SJCRH30 (cell line): ENCODE data around the gene ADGRG1. TPM values are rescaled to one million over a fixed set of nuclear protein-coding genes. Genes with fewer than 3 reads are reported as not detected.

Source experiments
- DNase-seq, 2 experiments: peaks; one replicate each; pipeline ENCODE4 v3.0.0-alpha.2; 2015 to 2020
- H3K27ac ChIP-seq: fragments of 250-450 bp; sonication (Bioruptor Pico); 2 replicates; pipeline ENCODE4 v1.5.1; 2020; ENCODE audit warnings: mild to moderate bottlenecking, moderate library complexity
- H3K27me3 ChIP-seq: fragments of 250-450 bp; sonication (Bioruptor Pico); 2 replicates; pipeline ENCODE4 v1.5.1; 2020; ENCODE audit warnings: mild to moderate bottlenecking, moderate library complexity
- H3K36me3 ChIP-seq: fragments of 250-450 bp; sonication (Bioruptor Pico); 2 replicates; pipeline ENCODE4 v1.5.1; 2020; ENCODE audit warnings: mild to moderate bottlenecking, moderate library complexity
- H3K4me1 ChIP-seq: fragments of 250-450 bp; sonication (Bioruptor Pico); 2 replicates; pipeline ENCODE4 v1.5.1; 2020; ENCODE audit warnings: mild to moderate bottlenecking, moderate library complexity
- H3K4me3 ChIP-seq: fragments of 250-450 bp; sonication (Bioruptor Pico); 2 replicates; pipeline ENCODE4 v1.5.1; 2020; ENCODE audit warnings: mild to moderate bottlenecking, moderate library complexity
- H3K9me3 ChIP-seq: fragments of 250-450 bp; sonication (Bioruptor Pico); replicated peaks from 2 replicates; pipeline ENCODE4 v1.5.1; 2020; ENCODE audit warnings: mild to moderate bottlenecking, moderate library complexity
- total RNA-seq: library from RNA; depleted of rRNA; stranded (reverse); fragments of >200 nt; shearing (Covaris generic); gene quantifications from 2 replicates; pipeline ENCODE4 v1.2.3, GENCODE V29; 2014

Gene ADGRG1
- total RNA-seq, 1 experiment from 2014 or later: 0.32 TPM

- H3K36me3 ChIP-seq: no peaks in the 10 kb centered on the region
- peaks cover 37% of the 10 kb centered on the region for H3K27me3 ChIP-seq
- H3K27ac ChIP-seq: no peak overlapping the region
- no peak for DNase-seq
- H3K9me3 ChIP-seq: no peaks in the 10 kb centered on the region
- H3K4me3 ChIP-seq: no peak overlapping the region
- H3K4me1 ChIP-seq: no peaks in the 10 kb centered on the region
Measured at GRCh38 chr16:57656342-57656955, 28.0 kb downstream of the ADGRG1 start.

GRCh38 chr16:57657228-57657627 is 28.8 kb downstream of the ADGRG1 start:
- Histone ChIP-seq H3K36me3 (no peaks in the 10 kb centered on the region), H3K27ac (no peak overlapping the region), H3K4me3 (no peak overlapping the region), H3K4me1 (no peaks in the 10 kb centered on the region), H3K27me3 (peaks cover 37% of the 10 kb centered on the region), H3K9me3 (no peaks in the 10 kb centered on the region)
- DNase-seq: no peak

GRCh38 chr16:57658130-57658877 is 29.9 kb downstream of the ADGRG1 start:
- DNase-seq: no peak
- Histone ChIP-seq H3K4me3 (no peak overlapping the region), H3K9me3 (no peaks in the 10 kb centered on the region), H3K27me3 (peaks cover 35% of the 10 kb centered on the region), H3K4me1 (no peaks in the 10 kb centered on the region), H3K36me3 (no peaks in the 10 kb centered on the region), H3K27ac (no peak overlapping the region)

GRCh38 chr16:57658878-57659674 is 30.6 kb downstream of the ADGRG1 start:
- no peak overlapping the region for H3K4me3 ChIP-seq
- H3K27me3 ChIP-seq: peaks cover 33% of the 10 kb centered on the region
- no peak for DNase-seq
- H3K27ac ChIP-seq: no peak overlapping the region
- no peaks in the 10 kb centered on the region for H3K9me3 ChIP-seq
- no peaks in the 10 kb centered on the region for H3K4me1 ChIP-seq
- H3K36me3 ChIP-seq: no peaks in the 10 kb centered on the region

GRCh38 chr16:57660715-57661463 is 32.5 kb downstream of the ADGRG1 start:
- H3K4me1 ChIP-seq: no peaks in the 10 kb centered on the region
- H3K27ac ChIP-seq: no peak overlapping the region
- H3K9me3 ChIP-seq: no peaks in the 10 kb centered on the region
- no peak overlapping the region for H3K4me3 ChIP-seq
- no peak for DNase-seq
- no peaks in the 10 kb centered on the region for H3K36me3 ChIP-seq
- peaks cover 24% of the 10 kb centered on the region for H3K27me3 ChIP-seq

- H3K27ac ChIP-seq: no peak overlapping the region
- no peaks in the 10 kb centered on the region for H3K9me3 ChIP-seq
- no peaks in the 10 kb centered on the region for H3K36me3 ChIP-seq
- no peak overlapping the region for H3K4me3 ChIP-seq
- DNase-seq: no peak
- peaks cover 23% of the 10 kb centered on the region for H3K27me3 ChIP-seq
- H3K4me1 ChIP-seq: no peaks in the 10 kb centered on the region
Measured at GRCh38 chr16:57661510-57661909, 33.1 kb downstream of the ADGRG1 start.

GRCh38 chr16:57661936-57662906 is 33.8 kb downstream of the ADGRG1 start:
- peaks cover 26% of the 10 kb centered on the region for H3K27me3 ChIP-seq
- no peaks in the 10 kb centered on the region for H3K9me3 ChIP-seq
- no peaks in the 10 kb centered on the region for H3K4me1 ChIP-seq
- no peak overlapping the region for H3K27ac ChIP-seq
- H3K36me3 ChIP-seq: no peaks in the 10 kb centered on the region
- no peak overlapping the region for H3K4me3 ChIP-seq
- no peak for DNase-seq

- H3K36me3 ChIP-seq: no peaks in the 10 kb centered on the region
- no peak overlapping the region for H3K27ac ChIP-seq
- no peak overlapping the region for H3K4me3 ChIP-seq
- DNase-seq: no peak
- no peaks in the 10 kb centered on the region for H3K9me3 ChIP-seq
- H3K4me1 ChIP-seq: no peaks in the 10 kb centered on the region
- H3K27me3 ChIP-seq: peaks cover 36% of the 10 kb centered on the region
Measured at GRCh38 chr16:57663436-57663835, 35.0 kb downstream of the ADGRG1 start.

GRCh38 chr16:57663917-57664661 is 35.7 kb downstream of the ADGRG1 start:
- DNase-seq: no peak
- H3K36me3 ChIP-seq: no peaks in the 10 kb centered on the region
- H3K9me3 ChIP-seq: no peaks in the 10 kb centered on the region
- no peak overlapping the region for H3K4me3 ChIP-seq
- H3K27me3 ChIP-seq: peaks cover 42% of the 10 kb centered on the region
- no peak overlapping the region for H3K27ac ChIP-seq
- H3K4me1 ChIP-seq: no peaks in the 10 kb centered on the region

- Histone ChIP-seq H3K36me3 (no peaks in the 10 kb centered on the region), H3K4me1 (no peaks in the 10 kb centered on the region), H3K4me3 (no peak overlapping the region), H3K9me3 (no peaks in the 10 kb centered on the region), H3K27ac (no peak overlapping the region), H3K27me3 (peaks cover 45% of the 10 kb centered on the region)
- no peak for DNase-seq
Measured at GRCh38 chr16:57664662-57665025, 36.2 kb downstream of the ADGRG1 start.

GRCh38 chr16:57665541-57665940 is 37.1 kb downstream of the ADGRG1 start:
- Histone ChIP-seq H3K27ac (no peak overlapping the region), H3K36me3 (no peaks in the 10 kb centered on the region), H3K4me3 (no peak overlapping the region), H3K4me1 (no peaks in the 10 kb centered on the region), H3K9me3 (no peaks in the 10 kb centered on the region), H3K27me3 (peaks cover 54% of the 10 kb centered on the region)
- no peak for DNase-seq

- DNase-seq: peak; percentile 36 to 58
- Histone ChIP-seq H3K9me3 (no peaks in the 10 kb centered on the region), H3K4me1 (no peaks in the 10 kb centered on the region), H3K36me3 (no peaks in the 10 kb centered on the region), H3K27ac (no peak overlapping the region), H3K27me3 (peaks cover 58% of the 10 kb centered on the region), H3K4me3 (no peak overlapping the region)
Measured at GRCh38 chr16:57666353-57667047, 38.1 kb downstream of the ADGRG1 start.

- Histone ChIP-seq H3K27me3 (peaks cover 60% of the 10 kb centered on the region), H3K4me1 (no peaks in the 10 kb centered on the region), H3K9me3 (no peaks in the 10 kb centered on the region), H3K27ac (no peak overlapping the region), H3K4me3 (no peak overlapping the region), H3K36me3 (no peaks in the 10 kb centered on the region)
- no peak for DNase-seq
Measured at GRCh38 chr16:57667048-57667525, 38.7 kb downstream of the ADGRG1 start.
